SK-N-SH (cell line): ENCODE results near the gene WBP1L.

Source experiments
- FOSL2 ChIP-seq: IDR thresholded peaks from 2 replicates; pipeline ENCODE4 v1.4.0; 2012; ENCODE audit warnings: low read depth, mild to moderate bottlenecking, moderate library complexity, borderline replicate concordance
- JUND ChIP-seq: IDR thresholded peaks from 2 replicates; pipeline ENCODE4 v1.4.0; 2012
- RAD21 ChIP-seq: IDR thresholded peaks from 2 replicates; pipeline ENCODE4 v1.6.1; 2012; ENCODE audit warnings: mild to moderate bottlenecking, low read length
- RXRA ChIP-seq: IDR thresholded peaks from 2 replicates; pipeline ENCODE4 v1.4.0; 2012; ENCODE audit warnings: low read depth, mild to moderate bottlenecking, borderline replicate concordance
- SIN3A ChIP-seq: IDR thresholded peaks from 2 replicates; pipeline ENCODE4 v1.6.1; 2012; ENCODE audit warnings: low read depth, mild to moderate bottlenecking, low read length, moderate library complexity, borderline replicate concordance
- TEAD4 ChIP-seq: IDR thresholded peaks from 2 replicates; pipeline ENCODE4 v1.4.0; 2012; ENCODE audit warnings: mild to moderate bottlenecking, borderline replicate concordance; ENCODE audit not compliant: insufficient read depth
- TF ChIP-seq, protein P1 (sequence below): fragments of 200-600 bp; sonication (generic); IDR thresholded peaks from 2 replicates; pipeline ENCODE4 v1.6.1; 2017; ENCODE audit warnings: antibody characterized with exemption, mild to moderate bottlenecking, moderate library complexity
- TF ChIP-seq, protein P2 (sequence below): IDR thresholded peaks from 2 replicates; pipeline ENCODE4 v1.4.0; 2012; ENCODE audit warnings: low read depth, borderline replicate concordance
- TF ChIP-seq, protein P3 (sequence below): fragments of 150-350 bp; IDR thresholded peaks from 2 replicates; pipeline ENCODE4 v1.6.1; 2017; ENCODE audit warnings: antibody characterized with exemption, low read length, low read depth, borderline replicate concordance

DNA sequence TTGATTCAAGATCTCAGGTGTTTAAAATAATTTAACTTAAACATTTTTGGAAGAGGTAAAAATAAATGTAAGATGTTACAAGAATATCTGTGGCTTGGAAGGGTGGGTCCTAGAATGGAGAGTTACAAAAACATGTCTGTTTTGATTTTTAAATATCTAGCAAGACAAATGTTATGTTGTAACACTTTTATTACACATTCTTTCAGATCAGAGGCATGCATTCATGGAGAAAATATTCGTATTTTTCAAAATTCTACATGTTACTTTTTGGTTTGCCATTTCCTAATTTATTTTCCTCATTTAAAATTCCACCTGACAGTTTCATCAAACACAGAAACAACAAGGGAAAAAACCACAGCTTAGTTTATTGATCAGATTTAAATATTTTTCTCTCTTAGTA lies 10.0 kb downstream of the WBP1L start:
- TF ChIP-seq, protein P1, sequence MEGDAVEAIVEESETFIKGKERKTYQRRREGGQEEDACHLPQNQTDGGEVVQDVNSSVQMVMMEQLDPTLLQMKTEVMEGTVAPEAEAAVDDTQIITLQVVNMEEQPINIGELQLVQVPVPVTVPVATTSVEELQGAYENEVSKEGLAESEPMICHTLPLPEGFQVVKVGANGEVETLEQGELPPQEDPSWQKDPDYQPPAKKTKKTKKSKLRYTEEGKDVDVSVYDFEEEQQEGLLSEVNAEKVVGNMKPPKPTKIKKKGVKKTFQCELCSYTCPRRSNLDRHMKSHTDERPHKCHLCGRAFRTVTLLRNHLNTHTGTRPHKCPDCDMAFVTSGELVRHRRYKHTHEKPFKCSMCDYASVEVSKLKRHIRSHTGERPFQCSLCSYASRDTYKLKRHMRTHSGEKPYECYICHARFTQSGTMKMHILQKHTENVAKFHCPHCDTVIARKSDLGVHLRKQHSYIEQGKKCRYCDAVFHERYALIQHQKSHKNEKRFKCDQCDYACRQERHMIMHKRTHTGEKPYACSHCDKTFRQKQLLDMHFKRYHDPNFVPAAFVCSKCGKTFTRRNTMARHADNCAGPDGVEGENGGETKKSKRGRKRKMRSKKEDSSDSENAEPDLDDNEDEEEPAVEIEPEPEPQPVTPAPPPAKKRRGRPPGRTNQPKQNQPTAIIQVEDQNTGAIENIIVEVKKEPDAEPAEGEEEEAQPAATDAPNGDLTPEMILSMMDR: no peak
- TF ChIP-seq TEAD4 (no peak), SIN3A (no peak), FOSL2 (no peak), RAD21 (no peak), RXRA (no peak), JUND (no peak)
- TF ChIP-seq, protein P2, sequence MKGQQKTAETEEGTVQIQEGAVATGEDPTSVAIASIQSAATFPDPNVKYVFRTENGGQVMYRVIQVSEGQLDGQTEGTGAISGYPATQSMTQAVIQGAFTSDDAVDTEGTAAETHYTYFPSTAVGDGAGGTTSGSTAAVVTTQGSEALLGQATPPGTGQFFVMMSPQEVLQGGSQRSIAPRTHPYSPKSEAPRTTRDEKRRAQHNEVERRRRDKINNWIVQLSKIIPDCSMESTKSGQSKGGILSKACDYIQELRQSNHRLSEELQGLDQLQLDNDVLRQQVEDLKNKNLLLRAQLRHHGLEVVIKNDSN: no peak
- TF ChIP-seq, protein P3, sequence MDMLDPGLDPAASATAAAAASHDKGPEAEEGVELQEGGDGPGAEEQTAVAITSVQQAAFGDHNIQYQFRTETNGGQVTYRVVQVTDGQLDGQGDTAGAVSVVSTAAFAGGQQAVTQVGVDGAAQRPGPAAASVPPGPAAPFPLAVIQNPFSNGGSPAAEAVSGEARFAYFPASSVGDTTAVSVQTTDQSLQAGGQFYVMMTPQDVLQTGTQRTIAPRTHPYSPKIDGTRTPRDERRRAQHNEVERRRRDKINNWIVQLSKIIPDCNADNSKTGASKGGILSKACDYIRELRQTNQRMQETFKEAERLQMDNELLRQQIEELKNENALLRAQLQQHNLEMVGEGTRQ: no peak
